Loucy (cell line): ENCODE measurements around the gene MYOF.
A peak's percentile ranks its signal among the peaks of the same experiment; 100 is the strongest.

Source experiments
- H2AFZ ChIP-seq: fragments of 200-600 bp; sonication (generic); 2 replicates; pipeline ENCODE4 v1.6.0; 2016; ENCODE audit warnings: antibody characterized with exemption, mild to moderate bottlenecking, low read length, moderate library complexity
- H3F3A ChIP-seq: fragments of 200-600 bp; 2 replicates; pipeline ENCODE4 v1.6.0; 2016; ENCODE audit warnings: antibody characterized with exemption, low read depth, mild to moderate bottlenecking
- H3K27me3 ChIP-seq: fragments of 200-600 bp; sonication (generic); 2 replicates; pipeline ENCODE4 v1.6.1; 2014; ENCODE audit warnings: low read length, mild to moderate bottlenecking; ENCODE audit not compliant: insufficient read depth, poor library complexity, severe bottlenecking
- H3K36me3 ChIP-seq: fragments of 200-600 bp; sonication (generic); 2 replicates; pipeline ENCODE4 v1.6.1; 2016; ENCODE audit warnings: low read length; ENCODE audit not compliant: insufficient read depth
- H3K4me1 ChIP-seq: fragments of 200-600 bp; sonication (generic); 2 replicates; pipeline ENCODE4 v1.5.1; 2014; ENCODE audit warnings: low read length, mild to moderate bottlenecking; ENCODE audit not compliant: insufficient read depth, poor library complexity, severe bottlenecking
- H3K4me2 ChIP-seq: fragments of 200-600 bp; sonication (generic); 2 replicates; pipeline ENCODE4 v1.6.0; 2014; ENCODE audit warnings: antibody characterized with exemption, low read length, low read depth, mild to moderate bottlenecking; ENCODE audit not compliant: poor library complexity, severe bottlenecking
- H3K4me3 ChIP-seq: fragments of 200-600 bp; sonication (generic); 2 replicates; pipeline ENCODE4 v1.5.1; 2014; ENCODE audit warnings: low read length, mild to moderate bottlenecking, mixed read lengths; ENCODE audit not compliant: poor library complexity, severe bottlenecking
- H3K79me2 ChIP-seq: fragments of 200-600 bp; sonication (generic); 2 replicates; pipeline ENCODE4 v1.6.1; 2014; ENCODE audit warnings: low read length; ENCODE audit not compliant: insufficient read depth
- H3K9ac ChIP-seq: fragments of 200-600 bp; sonication (generic); 2 replicates; pipeline ENCODE4 v1.6.0; 2014; ENCODE audit warnings: mild to moderate bottlenecking, low read depth, low read length, moderate library complexity; ENCODE audit not compliant: poor library complexity, severe bottlenecking
- H3K9me2 ChIP-seq: fragments of 200-600 bp; sonication (generic); replicated peaks from 2 replicates; pipeline ENCODE4 v1.6.1; 2016; ENCODE audit warnings: low read depth, low read length, mixed read lengths
- H3K9me3 ChIP-seq: fragments of 200-600 bp; sonication (generic); 2 replicates; pipeline ENCODE4 v1.6.1; 2014; ENCODE audit warnings: mild to moderate bottlenecking, antibody characterized with exemption, low read length, low read depth; ENCODE audit not compliant: insufficient read depth
- H4K20me1 ChIP-seq: fragments of 200-600 bp; sonication (generic); 2 replicates; pipeline ENCODE4 v1.6.0; 2014; ENCODE audit warnings: antibody characterized with exemption, low read length, mild to moderate bottlenecking; ENCODE audit not compliant: insufficient read depth, poor library complexity, severe bottlenecking
- CTCF ChIP-seq: fragments of 200-600 bp; sonication (generic); conservative IDR thresholded peaks from 2 replicates; pipeline ENCODE4 v1.5.1; 2014; ENCODE audit warnings: mild to moderate bottlenecking, antibody characterized with exemption, low read length
- EZH2phosphoT487 ChIP-seq: fragments of 200-600 bp; IDR thresholded peaks from 2 replicates; pipeline ENCODE4 v1.6.1; 2018; ENCODE audit warnings: antibody characterized with exemption, mild to moderate bottlenecking, moderate library complexity, borderline replicate concordance

Gene MYOF

GRCh38 chr10:93464776-93465388 lies 17.3 kb downstream of the MYOF start:
- no peaks in the 10 kb centered on the region for H3K79me2 ChIP-seq
- no peak overlapping the region for H3K4me2 ChIP-seq
- no peak for TF ChIP-seq EZH2phosphoT487
- TF ChIP-seq CTCF = no peak
- H3K36me3 ChIP-seq = no peaks in the 10 kb centered on the region
- H3F3A ChIP-seq = no peaks in the 10 kb centered on the region
- peaks cover 18% of the 10 kb centered on the region for H3K4me1 ChIP-seq
- H4K20me1 ChIP-seq = no peaks in the 10 kb centered on the region
- no peak overlapping the region for H2AFZ ChIP-seq
- no peak overlapping the region for H3K9ac ChIP-seq
- no peaks in the 10 kb centered on the region for H3K9me3 ChIP-seq
- H3K4me3 ChIP-seq = no peak overlapping the region
- no peaks in the 10 kb centered on the region for H3K9me2 ChIP-seq
- H3K27me3 ChIP-seq = no peaks in the 10 kb centered on the region

GRCh38 chr10:93463723-93464476 lies 18.2 kb downstream of the MYOF start:
- Histone ChIP-seq H3K9me2 (no peaks in the 10 kb centered on the region), H3K27me3 (no peaks in the 10 kb centered on the region), H4K20me1 (no peaks in the 10 kb centered on the region), H3K4me2 (no peak overlapping the region), H3K79me2 (no peaks in the 10 kb centered on the region), H3K9me3 (no peaks in the 10 kb centered on the region), H3K4me1 (peaks cover 18% of the 10 kb centered on the region), H3K36me3 (no peaks in the 10 kb centered on the region), H3K9ac (no peak overlapping the region), H3F3A (no peaks in the 10 kb centered on the region), H2AFZ (0 out of 2 replicates have a peak overlapping the region, but pooled peaks have one; percentile 26), H3K4me3 (no peak overlapping the region)
- no peak for TF ChIP-seq CTCF
- no peak for TF ChIP-seq EZH2phosphoT487

DNA sequence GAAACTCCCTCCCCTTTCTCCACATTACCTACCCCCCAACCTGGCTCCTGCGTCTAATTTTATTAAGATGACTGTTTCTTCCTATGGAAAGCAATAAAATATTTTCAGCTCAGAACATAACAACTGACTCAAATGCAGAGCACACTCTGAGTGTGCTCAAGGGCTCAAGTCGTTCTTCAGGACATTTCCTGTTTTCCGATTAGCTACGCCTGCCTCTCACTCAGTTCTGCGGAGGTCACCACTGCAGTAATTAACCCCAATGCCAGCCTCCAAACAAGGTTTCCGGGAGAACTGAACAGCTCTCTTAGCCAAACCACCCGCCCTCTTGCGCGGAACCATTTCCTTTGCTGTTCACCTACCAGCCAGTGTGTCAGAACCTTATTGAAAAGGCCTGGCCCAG lies 19.3 kb downstream of the MYOF start:
- TF ChIP-seq CTCF (no peak), EZH2phosphoT487 (no peak)
- Histone ChIP-seq H3K9ac (no peak overlapping the region), H3K4me2 (peak overlapping the region; percentile 29), H3K79me2 (no peaks in the 10 kb centered on the region), H2AFZ (no peak overlapping the region; the same call in 1 of the 2 replicates), H3F3A (no peaks in the 10 kb centered on the region), H3K27me3 (no peaks in the 10 kb centered on the region), H3K4me1 (peaks cover 18% of the 10 kb centered on the region), H3K36me3 (no peaks in the 10 kb centered on the region), H3K9me2 (no peaks in the 10 kb centered on the region), H4K20me1 (no peaks in the 10 kb centered on the region), H3K9me3 (no peaks in the 10 kb centered on the region), H3K4me3 (no peak overlapping the region)
